Adrenal gland (tissue), 12 donors: ENCODE measurements around the gene ACBD6. TPM values are rescaled to one million over a fixed set of nuclear protein-coding genes. Genes with fewer than 3 reads are reported as not detected.

Experiments
- DNase-seq, 7 donors: peaks; one replicate each; pipeline ENCODE4 v3.0.0-alpha.2; 2019 to 2020
- H3K27ac ChIP-seq, 5 donors: fragments of 200-600 bp; sonication (generic) in 4 of 5; 1 replicate in 3 of 5; 2 replicates in 2 of 5; pipeline versions ENCODE4 v1.5.1 to v1.8.0; 2016 to 2020; ENCODE audit warnings: mild to moderate bottlenecking in 1 of 5
- H3K27me3 ChIP-seq: fragments of 200-600 bp; 2 replicates; pipeline ENCODE4 v1.8.0; 2021
- H3K36me3 ChIP-seq, 2 donors: fragments of 200-600 bp; replicated peaks in 1 of 2; 1 replicate in 1 of 2; 2 replicates in 1 of 2; pipeline versions ENCODE4 v1.5.1 to v1.8.0; 2018 to 2022
- H3K4me1 ChIP-seq, 2 donors: fragments of 200-600 bp; replicated peaks in 1 of 2; 1 replicate in 1 of 2; 2 replicates in 1 of 2; pipeline versions ENCODE4 v1.5.1 to v1.8.0; 2018 to 2021
- H3K4me3 ChIP-seq, 4 donors: fragments of 200-600 bp; sonication (generic) in 3 of 4; one replicate each; pipeline ENCODE4 v1.5.1; 2016 to 2018
- H3K9me3 ChIP-seq, 3 donors: fragments of 200-600 bp; sonication (generic) in 1 of 3; replicated peaks in 1 of 3; 1 replicate in 2 of 3; 2 replicates in 1 of 3; pipeline versions ENCODE4 v1.5.1 to v1.8.0; 2016 to 2021
- POLR2A ChIP-seq, 2 donors: fragments of 450-650 bp; IDR thresholded peaks; one replicate each; pipeline ENCODE4 v1.6.1; 2017; ENCODE audit warnings: antibody characterized with exemption in 2 of 2, mild to moderate bottlenecking in 2 of 2, moderate library complexity in 1 of 2
- WGBS, 4 donors: extraction: QIAGEN DNeasy Blood & Tissue Kit in 2 of 4; methylation state at CpG; one replicate each; pipeline versions ENCODE4 v1.1.5 to v1.1.7; 2013 to 2017; 5-methylcytosine and 5-hydroxymethylcytosine counted together
- intact Hi-C, 2 donors: fragments of 100-400 bp; cut with DNase I; formaldehyde crosslinking; loops; one replicate each; pipeline versions ENCODE4 v1.14.1 to v1.15.0; 2022 to 2023
- polyA plus RNA-seq, 3 donors: library from polyadenylated mRNA; stranded (reverse); fragments of 200-250 nt in 2 of 3; fragments of 350-450 nt in 1 of 3; fragmentation: Illumina TruSeq in 1 of 3; extraction: RNeasy Lipid Tissue Mini Kit (QIAGEN cat#74804) in 1 of 3; gene quantifications; one replicate each; pipeline ENCODE4 v1.2.3, GENCODE V29; 2013 to 2014
- total RNA-seq, 9 donors: library from RNA; depleted of rRNA in 4 of 9; stranded (reverse); fragments of >200 nt in 4 of 9; fragments of 120-200 nt in 1 of 9; fragmentation: NEBNext Ultra II Directional in 1 of 9; extraction: Animal tissue kit (Norgen Biotek cat#: 25700) in 1 of 9; gene quantifications; one replicate each; pipeline versions ENCODE4 v1.1.0 to v1.2.4, GENCODE V29; 2013 to 2023
- TF ChIP-seq, protein P1 (sequence below), 6 experiments: fragments of 450-650 bp in 4 of 6; fragments of 200-600 bp in 2 of 6; sonication (generic) in 1 of 6; IDR thresholded peaks; 1 replicate in 5 of 6; 2 replicates in 1 of 6; pipeline versions ENCODE4 v1.5.1 to v1.8.0; 2016 to 2021; ENCODE audit warnings: antibody characterized with exemption in 6 of 6, mild to moderate bottlenecking in 2 of 6, moderate library complexity in 1 of 6
- donor health status: healthy with polysubstance abuse.
- donor health status: Bipolar disorder and iron deficiency.
- donor health status: DM: yes; HTN: yes; CAD: no.
- donor health status: DM: no; HTN: no; CAD: no.
- donor health status: DM: no; HTN: no; CAD: no.
- donor health status: DM: yes; HTN: yes; CAD: no.

The ACBD6 gene
- total and polyA plus RNA-seq, 12 donors, result 28.7 to 75.1 (median 36.6) TPM

DNA sequence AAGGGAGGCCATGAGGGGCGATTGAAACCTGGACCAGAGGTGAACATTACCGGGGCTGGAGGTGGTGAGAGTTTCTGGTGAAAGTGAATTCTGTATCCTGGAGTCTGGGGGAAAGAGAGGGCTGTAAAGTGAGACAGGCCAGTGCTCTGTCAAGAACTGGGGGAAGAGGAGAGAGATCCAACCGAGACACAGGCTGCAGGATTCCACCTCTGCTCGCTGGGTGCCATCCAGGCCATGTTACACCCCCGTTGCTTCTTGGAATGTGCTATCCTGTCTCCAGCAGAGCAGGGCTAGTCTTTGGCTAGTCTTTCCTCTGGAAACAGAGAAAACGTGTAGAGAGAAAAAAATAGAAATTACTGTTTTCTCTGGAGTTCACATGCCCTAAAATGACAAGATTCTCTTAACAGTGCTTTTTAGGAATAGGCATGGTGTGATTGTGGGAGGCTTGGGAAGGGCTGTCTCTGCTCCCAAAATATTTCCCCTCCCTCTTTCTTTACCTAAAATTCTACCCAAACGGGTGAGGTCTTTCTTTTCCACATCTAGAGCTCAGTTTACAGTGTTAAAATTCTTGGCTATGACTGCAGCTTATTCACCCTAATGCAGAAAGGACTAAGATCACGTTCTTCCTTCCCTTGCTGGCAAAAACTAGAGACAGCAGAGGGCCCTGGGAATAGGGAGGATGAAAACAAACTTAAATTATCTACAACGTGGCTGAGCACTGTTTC, 39.9 kb upstream of the ACBD6 start:
- no peak for DNase-seq
- WGBS, 4 donors, result 68 to 78% (median 75%) methylated on average over 9 of the region's 9 CpGs
- no peak overlapping the region for H3K27ac ChIP-seq
- peaks cover 0 to 7% of the 10 kb centered on the region in 2 donors for H3K4me1 ChIP-seq
- no peaks in the 10 kb centered on the region for H3K36me3 ChIP-seq
- no peaks in the 10 kb centered on the region for H3K27me3 ChIP-seq
- TF ChIP-seq POLR2A (IDR thresholded peaks at IDR 0.05), result no peak
- TF ChIP-seq, protein P1, sequence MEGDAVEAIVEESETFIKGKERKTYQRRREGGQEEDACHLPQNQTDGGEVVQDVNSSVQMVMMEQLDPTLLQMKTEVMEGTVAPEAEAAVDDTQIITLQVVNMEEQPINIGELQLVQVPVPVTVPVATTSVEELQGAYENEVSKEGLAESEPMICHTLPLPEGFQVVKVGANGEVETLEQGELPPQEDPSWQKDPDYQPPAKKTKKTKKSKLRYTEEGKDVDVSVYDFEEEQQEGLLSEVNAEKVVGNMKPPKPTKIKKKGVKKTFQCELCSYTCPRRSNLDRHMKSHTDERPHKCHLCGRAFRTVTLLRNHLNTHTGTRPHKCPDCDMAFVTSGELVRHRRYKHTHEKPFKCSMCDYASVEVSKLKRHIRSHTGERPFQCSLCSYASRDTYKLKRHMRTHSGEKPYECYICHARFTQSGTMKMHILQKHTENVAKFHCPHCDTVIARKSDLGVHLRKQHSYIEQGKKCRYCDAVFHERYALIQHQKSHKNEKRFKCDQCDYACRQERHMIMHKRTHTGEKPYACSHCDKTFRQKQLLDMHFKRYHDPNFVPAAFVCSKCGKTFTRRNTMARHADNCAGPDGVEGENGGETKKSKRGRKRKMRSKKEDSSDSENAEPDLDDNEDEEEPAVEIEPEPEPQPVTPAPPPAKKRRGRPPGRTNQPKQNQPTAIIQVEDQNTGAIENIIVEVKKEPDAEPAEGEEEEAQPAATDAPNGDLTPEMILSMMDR (IDR thresholded peaks at IDR 0.05), result no peak
- intact Hi-C loops, result no loop called here
- H3K9me3 ChIP-seq, result no peaks in the 10 kb centered on the region
- H3K4me3 ChIP-seq, result no peak overlapping the region

DNA sequence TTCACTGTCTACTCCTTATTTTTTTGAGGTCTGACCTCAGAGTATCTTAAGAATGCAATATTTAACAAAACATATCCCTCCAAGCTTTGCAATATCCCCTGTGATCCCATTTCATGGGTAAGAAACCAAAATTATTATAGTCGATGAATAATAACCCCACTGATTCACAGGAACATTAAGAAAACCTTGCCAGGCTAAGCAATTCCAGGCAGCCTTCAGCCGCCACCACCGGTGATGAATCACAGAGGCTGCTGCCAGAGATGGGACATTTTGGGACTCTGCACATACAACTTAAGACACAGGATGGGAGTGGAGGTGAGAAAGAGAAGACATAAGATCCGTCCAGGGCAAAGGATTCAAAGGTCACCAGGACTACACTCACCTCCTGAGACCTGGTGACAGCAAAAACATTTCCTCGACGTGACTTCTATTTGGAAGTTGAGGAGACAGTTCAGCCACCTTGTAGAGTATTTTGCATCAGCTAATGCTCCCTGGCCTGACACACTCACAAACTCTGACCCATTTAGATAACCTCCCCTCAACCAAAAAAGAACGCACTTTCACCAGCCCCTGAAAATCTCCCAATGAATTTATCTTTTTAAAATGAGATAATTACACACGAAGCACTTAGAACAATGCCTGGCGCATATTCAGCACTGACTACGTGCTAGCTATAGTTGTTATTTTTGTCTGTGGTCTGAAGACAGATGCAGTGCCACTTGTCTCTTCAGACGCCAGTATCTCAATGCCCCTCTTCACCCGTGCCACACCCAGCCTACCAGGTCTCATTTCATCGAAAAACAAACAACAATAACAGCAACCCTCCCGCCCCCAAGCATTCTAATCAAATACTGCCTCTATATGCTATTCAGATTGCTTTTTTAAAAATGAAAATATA, 38.6 kb upstream of the ACBD6 start:
- H3K27ac ChIP-seq, result peak overlapping the region in 2 of 5 donors; percentile 8 to 18
- H3K4me3 ChIP-seq, result no peak overlapping the region
- peaks cover 0 to 7% of the 10 kb centered on the region in 2 donors for H3K4me1 ChIP-seq
- H3K9me3 ChIP-seq, result no peaks in the 10 kb centered on the region
- no peaks in the 10 kb centered on the region for H3K27me3 ChIP-seq
- TF ChIP-seq, protein P1 (IDR thresholded peaks at IDR 0.05), result no peak
- TF ChIP-seq POLR2A (IDR thresholded peaks at IDR 0.05), result no peak
- WGBS, 4 donors, result 60 to 67% (median 61%) methylated on average over 14 of the region's 14 CpGs
- H3K36me3 ChIP-seq, result no peaks in the 10 kb centered on the region
- peak; percentile 46 to 79 (median 74) for DNase-seq
- intact Hi-C loops, result no loop called here

DNA sequence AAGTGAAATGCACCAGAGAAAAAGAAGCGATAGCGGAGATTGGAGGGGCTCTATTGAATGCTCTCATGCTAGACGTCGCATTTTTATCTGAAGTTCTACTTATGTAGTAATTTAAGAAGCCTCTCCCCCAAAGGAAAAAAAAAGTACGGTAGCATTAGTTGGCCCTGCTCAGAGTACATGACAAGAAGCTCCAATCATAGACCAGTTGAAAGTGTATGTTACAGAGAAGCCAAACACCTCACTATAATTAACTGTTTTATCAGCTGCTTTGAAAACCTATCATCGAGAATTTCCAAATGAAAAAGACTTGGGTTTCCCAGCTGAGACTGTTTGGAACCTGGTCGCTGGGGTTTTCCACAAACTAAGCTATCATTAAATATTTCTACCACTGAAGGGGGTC, 36.8 kb upstream of the ACBD6 start:
- no peaks in the 10 kb centered on the region for H3K27me3 ChIP-seq
- intact Hi-C loops, result loop anchor here in 1 of 2 donors (5.0 kb wide), 1 partner anchor 93 kb away; the partner anchor contains the start of gene XPR1
- 90 to 95% (median 93%) methylated on average over 7 of the region's 7 CpGs for WGBS, 4 donors
- TF ChIP-seq, protein P1 (IDR thresholded peaks at IDR 0.05), result no peak
- TF ChIP-seq POLR2A (IDR thresholded peaks at IDR 0.05), result no peak
- no peak for DNase-seq
- peaks cover 0 to 7% of the 10 kb centered on the region in 2 donors for H3K4me1 ChIP-seq
- no peak overlapping the region for H3K4me3 ChIP-seq
- H3K27ac ChIP-seq, result no peak overlapping the region
- H3K9me3 ChIP-seq, result no peaks in the 10 kb centered on the region
- no peaks in the 10 kb centered on the region for H3K36me3 ChIP-seq

DNA sequence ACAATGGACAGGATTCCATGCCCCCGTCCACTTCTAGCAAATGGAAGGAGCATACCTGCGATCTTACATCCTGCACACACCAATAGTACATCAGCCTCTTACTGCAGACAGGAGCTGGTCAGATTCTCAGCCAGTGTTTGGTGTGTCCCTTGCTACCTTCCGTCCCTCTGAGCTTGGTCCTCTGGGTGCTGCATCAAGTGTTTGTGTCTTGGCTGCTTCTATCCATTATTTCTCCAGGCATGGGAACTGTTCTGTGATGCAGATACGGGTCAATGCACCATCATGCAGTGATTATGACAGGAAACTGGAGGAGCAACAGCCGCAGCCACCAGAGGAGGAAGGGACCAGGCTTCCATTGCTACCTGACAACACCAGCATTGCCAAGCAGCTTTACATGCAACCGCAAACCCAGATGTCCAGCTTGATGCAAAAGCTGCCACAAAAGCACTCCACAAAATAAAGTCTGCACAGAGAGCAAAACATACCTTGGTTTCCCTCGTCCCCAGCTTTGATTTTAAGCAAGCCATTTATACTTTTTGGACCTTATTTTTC, 34.5 kb upstream of the ACBD6 start:
- Histone ChIP-seq H3K36me3 (no peaks in the 10 kb centered on the region), H3K27me3 (no peaks in the 10 kb centered on the region), H3K9me3 (no peaks in the 10 kb centered on the region), H3K4me3 (no peak overlapping the region), H3K27ac (no peak overlapping the region), H3K4me1 (peaks cover 0 to 7% of the 10 kb centered on the region in 2 donors)
- TF ChIP-seq, protein P1 (IDR thresholded peaks at IDR 0.05), result no peak
- no peak for TF ChIP-seq POLR2A (IDR thresholded peaks at IDR 0.05)
- intact Hi-C loops, result loop anchor here in 1 of 2 donors (5.0 kb wide), 1 partner anchor 95 kb away; the partner anchor contains the start of gene XPR1
- DNase-seq, result no peak
- WGBS, 4 donors, result 83 to 91% (median 89%) methylated on average over 7 of the region's 7 CpGs
